Astrocyte of the hippocampus (primary cell): Measurements from ENCODE around the gene KAT7.
"Not testable (repeated sequence)": the region's sequence is repeated elsewhere in the genome, so short reads cannot be mapped to it uniquely, and the experiment has no call there.

Experiments
- DNase-seq: peaks from one replicate; pipeline ENCODE4 v3.0.0; 2011; ENCODE audit warnings: low read depth, low spot score

KAT7 gene

DNA sequence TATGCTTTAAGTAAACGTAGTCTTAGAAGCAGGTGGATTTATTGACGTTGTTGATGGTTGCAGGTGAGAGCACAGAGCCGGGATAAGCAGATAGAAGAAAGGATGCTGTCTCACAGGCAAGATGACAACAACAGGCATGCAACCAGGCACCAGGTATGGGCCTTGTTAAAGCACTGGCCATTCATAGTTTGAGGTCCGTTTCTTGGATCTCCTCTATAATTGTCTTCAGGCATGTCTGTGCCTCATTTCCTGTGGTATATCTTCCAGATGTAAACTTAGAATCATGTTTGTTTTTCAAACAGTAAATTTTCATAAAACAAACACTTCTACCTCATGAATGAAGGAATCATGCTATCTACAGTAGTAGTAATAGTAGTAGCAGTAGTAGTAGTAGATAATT is 20.6 kb downstream of the KAT7 start:
- DNase-seq, result no peak

DNA sequence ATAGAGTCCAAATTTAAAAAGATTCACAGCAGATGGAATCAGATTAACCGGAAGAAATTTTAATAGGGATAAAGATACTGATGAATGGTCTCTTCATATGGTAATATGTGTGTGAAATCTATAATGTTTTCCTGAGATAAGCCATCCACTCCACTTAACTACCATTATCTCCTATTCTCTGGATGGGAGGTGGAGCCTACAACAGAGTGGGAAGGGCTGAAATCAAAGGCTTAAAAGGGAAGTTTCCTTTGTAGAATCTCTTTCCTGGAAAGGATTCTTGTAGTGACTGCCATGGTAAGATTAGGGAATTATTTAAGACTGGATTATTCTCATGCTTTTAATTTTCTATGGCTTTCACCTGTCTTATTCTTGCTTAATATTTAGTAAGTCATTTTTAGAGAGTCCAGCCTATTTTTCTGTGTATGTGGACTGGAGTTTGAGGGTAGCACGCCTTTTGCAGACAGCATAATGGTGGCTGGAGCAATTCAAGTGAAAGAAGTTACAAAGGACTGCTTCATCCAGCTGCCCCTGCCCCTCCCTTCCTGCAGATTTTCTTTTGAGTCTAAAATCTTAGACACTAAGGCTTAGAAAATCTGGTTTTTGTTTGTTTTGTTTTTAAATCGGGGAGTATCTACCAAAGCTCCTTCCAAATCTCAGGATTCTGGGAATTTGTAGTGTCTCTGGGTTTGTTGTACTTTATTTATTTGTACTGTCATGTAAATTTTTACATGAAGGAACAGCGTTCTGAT is 26.5 kb downstream of the KAT7 start:
- DNase-seq, result no peak

DNA sequence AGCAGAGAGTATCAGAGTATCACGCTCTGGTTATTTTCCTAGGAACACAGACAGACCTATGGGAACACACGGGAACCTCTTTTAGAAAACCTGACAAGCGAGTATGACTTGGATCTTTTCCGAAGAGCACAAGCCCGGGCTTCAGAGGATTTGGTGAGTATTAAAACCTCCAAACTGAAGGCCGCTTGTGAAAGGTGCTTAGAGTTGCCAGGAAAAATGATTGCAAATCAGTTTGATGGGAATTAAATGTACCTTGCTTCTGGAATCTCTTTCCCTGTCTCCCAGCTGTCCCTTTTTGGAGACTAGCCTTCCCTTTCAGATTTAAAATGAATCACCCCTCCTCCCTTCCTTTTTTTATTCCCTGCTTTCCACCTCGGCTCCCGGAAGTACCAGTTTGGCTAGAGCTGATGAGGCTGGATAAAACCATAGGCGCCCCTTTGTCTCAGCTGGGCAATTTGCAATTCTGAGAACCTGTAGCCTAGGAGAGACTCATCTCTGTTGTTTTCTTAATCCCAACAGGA is 27.3 kb downstream of the KAT7 start:
- peak; percentile 60 for DNase-seq

DNA sequence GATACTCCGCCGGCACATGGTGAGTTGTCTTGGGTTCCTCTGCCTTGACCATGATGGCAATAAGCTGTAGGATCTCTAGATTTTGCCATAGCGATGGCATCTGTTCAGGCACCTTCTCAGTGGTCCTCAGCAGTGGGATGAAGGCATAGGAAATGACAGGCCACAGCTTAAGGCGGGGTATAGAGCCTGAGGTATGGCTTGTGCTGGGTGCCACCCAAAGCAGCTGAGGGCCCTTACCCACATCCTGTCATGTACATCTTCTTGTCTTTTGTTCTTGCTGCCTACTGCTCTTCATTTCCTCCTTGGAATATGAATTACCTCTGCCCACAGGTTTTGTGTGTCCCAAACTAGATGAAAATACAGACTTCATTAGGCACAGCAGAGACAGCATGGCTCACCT is 29.5 kb downstream of the KAT7 start:
- DNase-seq, result no peak

DNA sequence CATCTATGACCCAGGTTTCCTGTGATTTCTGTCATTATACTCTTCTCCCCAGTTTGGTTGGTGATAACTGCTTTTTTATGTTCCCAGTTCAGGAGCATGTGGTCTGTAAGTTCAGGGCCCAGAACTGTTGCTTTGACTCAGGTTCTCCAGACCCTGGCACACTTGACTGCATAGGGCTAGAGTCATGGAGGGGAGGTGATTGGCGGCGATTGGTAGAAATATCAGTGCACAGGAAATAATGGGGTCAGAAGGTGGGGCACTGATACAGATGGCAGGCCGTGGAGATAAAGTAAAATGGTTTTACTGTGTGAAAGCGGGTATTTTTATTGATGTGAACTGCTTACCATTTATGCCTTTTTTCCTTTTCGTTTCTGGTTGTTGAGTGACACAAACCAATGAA is 30.7 kb downstream of the KAT7 start:
- DNase-seq, result no peak

DNA sequence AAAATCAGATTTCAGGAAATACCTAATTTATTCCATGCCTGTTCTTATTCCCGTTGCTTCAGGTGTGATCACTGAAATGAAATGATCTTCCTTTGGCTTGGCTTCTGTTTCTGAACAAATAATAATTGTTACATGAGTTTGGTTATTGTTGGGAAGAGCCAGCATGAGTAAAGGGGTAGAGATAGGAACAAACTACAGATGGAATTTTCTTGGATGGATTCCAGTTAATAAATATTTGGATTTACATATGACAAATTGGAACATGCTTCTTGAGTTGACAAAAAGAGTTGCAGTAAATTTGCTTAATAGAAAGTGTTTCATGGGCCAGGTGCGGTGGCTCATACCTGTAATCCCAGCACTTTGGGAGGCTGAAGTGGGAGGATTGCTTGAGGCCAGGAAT is 31.2 kb downstream of the KAT7 start:
- DNase-seq, result no peak

DNA sequence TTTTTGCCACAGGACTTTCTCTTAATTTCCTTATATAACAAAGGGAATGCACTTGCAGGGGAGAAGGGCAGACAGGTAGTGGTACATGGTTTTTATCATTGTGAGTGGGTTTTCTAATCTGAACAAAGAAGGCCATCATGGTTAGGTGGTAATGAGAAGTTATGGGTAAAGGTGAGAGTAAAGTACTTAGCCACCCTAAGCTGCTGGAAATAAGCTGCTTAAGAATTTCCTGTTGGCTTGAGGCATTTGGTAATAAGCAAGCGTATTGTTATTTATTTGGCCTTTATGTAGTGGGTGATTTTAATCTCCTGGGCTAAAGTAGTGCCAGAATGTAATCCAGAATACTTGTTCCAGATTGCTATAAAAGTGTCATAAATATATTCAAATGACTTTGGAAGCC is 32.3 kb downstream of the KAT7 start:
- DNase-seq, result no peak

DNA sequence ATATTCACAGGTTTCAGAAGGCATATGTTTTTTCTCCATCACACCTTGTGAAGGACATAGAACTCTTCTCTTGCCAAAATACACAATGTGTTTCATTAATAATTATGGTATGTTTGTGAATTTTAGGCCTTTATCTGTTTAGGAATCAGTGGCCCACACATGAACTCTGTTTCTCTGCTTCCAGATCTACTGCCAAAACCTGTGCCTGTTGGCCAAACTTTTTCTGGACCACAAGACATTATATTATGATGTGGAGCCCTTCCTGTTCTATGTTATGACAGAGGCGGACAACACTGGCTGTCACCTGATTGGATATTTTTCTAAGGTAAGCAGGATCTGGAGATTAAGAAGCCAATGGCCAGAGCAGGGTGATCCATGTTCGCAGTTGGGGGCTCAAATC is 33.0 kb downstream of the KAT7 start:
- DNase-seq, result no peak

DNA sequence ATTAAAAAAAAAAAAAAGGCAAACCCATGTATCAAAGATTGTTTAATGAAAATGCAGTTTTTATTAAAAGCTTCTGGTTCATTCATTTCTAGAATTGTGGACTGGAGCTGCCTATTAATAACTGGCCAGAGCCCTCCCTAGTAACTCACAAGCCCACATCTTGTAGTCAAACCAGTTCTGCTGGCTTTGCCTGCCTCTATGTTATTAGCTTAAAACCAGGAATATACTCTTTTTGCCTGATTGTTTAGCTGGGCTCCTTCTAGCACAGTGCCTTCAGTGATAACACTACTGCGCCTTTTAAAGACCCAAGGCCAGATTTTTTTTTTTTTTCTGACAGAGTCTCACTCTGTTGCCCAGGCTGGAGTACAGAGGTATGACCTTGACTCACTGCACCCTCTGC is 33.4 kb downstream of the KAT7 start:
- DNase-seq, result no peak

DNA sequence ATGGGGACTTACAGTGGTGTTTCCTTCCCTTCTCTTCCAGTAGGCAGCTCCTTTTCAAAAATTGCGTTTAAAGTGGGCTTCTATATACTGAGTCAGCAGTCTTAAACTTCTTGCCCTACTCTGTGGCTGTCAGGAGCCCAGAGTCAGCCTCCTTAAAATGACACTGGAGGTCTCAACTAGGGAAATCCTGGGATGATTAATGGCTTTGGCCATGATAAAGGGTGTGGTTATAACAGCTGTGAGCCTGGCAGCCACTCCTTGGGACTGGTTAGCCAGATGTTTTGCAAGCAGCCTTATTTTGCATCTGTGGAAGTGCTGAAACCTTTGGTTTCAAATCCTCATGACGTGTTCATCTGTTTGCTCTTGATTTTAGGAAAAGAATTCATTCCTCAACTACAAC is 34.3 kb downstream of the KAT7 start:
- DNase-seq, result no peak

DNA sequence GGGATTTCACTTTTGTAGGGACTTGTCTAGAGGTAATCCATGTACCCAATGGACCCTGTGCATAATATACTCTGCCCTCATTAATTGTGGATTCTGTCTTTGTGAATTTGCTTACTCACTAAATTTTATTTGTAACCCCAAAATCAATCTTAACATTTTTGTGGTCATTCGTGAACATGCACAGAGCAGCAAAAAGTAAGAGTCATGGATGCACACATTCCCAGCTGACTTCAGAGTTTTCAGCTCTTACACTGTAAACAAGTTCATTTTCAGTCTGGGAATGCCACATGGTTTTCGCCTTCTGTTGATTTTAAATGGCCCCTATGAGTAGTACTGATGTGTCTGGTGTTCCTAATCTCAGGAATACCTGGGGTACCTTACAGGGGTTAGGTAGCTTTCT is 35.1 kb downstream of the KAT7 start:
- DNase-seq, result peak; percentile 66

DNA sequence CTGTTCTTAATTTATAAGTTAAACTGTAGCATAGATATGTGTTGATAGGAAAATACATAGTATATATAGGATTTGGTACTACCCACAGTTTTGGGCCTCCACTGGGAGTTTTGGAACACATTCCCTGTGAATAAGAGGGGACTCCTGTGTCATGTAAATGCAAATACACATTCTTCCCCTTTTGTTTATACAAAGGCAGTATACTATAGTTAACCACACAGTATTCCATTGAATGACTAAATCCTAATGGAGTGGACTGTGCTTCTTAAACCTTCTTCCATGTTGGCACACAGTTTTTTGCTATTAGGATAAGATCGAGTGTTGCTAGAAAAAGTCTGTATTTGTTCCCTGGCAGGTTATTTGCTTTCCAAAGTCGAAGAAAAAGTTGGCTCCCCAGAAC is 37.2 kb downstream of the KAT7 start:
- no peak for DNase-seq

DNA sequence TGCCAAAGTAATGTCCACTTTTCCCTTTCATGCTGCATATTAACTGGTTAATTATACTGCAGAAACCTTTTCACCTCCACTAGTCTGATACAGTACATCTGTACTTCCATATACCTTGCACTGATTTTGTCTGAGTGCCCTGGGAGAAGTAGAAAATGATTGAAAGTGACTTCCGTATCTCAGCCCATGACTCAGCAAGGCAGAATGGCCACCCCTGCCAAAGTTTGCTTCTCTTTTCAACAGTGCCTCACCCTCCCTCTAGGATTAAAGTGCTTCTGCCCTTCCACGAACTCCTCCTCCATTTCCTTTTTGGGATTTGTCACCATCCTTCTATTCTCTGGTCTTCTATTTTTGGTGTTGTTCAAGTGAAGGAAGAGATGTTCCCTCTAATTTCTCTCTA is 39.8 kb downstream of the KAT7 start:
- DNase-seq, result not testable (repeated sequence)

DNA sequence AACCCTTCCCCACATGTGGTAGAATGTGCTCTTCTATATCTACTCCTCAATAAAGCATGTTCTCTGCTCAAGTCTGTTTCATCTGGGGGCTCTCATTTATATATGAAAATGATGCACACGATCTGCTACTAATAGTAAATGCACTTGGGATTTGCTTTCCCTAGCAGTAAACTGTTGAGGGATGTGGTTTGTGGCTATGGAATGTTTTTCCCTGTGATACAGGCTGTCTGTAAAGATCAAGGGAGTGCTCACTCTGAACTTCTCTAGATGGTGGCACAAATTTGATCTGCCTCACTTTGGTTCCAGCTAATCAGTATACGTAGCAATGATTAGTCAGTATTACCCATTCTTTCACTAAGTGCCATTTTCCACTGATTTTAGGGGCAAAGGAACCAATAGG is 40.5 kb downstream of the KAT7 start:
- DNase-seq, result peak; percentile 39

DNA sequence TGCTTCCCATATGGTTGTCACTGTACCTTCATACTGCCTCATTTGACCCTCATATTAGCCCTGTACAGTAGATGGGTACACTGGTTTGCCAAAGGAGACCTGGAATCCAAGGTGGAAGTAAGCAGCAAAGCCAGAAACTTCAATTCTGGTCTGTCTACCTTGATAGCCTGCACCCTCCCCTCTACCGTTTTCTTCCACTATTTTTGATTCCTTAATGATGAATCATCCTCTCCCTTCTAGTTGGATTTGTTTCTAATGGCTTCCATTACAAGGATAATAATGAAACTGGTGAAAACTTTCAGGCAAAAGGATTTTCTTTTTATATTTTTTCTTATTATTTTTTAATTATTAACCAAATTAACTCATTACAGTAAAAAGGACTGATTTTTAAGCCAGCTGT is 42.1 kb downstream of the KAT7 start:
- peak; percentile 45 for DNase-seq

DNA sequence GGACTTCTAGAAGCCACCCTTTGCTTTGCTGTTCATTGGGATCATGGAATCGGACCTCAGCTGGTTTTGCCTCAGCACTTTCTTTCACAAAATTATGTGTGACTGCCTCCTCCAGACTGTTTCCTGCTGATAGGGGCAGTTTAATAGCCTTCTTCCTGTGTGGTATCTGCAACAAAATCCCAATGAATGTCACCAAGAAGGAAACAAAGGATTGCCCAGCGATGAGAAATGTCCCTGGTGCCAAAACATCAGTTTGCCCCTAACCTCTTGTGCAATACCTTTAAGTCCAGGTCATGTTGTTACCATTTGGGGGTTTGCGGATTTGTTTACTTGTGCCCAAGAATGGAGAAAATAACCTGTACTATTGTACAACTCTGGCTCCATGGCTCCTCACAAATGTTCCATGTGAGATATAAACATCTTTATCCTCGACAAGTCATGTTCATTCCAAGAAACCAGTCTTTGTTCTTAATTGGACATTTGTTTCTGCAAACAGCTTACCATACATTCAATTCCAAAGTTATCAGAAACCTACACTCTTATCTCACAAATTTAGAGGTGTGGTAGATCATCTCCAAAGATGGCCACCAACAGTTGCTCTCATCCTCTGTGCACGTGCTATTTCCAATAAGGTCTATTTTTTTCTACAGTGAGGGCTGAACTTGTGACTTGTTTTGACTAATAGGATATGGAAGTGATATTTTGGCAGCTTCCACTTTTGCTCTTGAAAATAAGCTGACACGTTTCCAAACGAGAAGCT is 44.5 kb downstream of the KAT7 start:
- DNase-seq, result no peak

DNA sequence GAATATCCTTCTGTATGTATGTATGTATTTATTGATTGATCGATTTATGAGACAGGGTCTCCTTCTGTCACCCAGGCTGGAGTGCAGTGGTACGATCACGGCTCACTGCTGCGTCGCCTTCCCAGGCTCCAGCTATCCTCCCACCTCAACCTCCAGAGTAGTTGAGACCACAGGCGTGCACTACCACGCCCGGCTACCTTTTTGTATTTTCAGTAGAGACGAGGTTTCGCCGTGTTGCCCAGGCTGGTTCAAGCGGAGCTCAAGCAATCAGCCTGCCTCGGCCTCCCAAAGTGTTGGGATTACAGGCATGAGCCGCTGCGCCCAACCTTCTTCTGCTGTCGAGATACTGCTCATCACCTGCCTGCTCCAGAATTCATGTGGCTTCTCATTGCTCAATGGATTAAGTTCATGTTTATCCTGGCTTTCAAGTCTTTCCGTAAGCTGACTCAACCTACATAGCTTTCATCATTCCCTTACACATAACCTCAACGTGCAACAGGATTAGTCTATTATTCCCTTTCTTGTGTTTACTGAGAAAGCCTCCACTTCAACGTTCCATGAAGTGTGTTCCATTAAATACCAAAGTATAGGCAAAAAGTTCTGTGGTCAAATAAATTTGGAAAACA is 45.8 kb downstream of the KAT7 start:
- DNase-seq, result peak; percentile 60

DNA sequence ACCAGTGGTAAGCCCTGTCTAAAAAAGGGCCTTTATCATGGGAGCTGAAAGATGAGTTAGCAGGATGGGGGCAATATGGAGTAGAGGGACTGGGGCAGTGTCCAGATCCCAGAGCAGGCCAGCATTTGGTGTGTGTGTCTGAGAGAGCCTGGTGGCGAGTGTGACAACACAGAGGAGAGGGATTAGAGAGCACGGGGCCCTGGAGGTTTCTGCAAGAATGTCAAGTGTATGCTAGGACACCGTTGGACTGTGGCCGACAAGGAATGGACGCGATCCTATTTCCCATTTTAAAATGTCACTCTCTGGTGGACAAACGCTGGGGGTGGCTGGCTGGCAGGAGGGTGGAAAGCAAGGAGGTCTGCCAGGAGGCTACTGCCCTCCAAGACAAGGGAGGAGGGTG is 47.0 kb downstream of the KAT7 start:
- DNase-seq, result no peak

DNA sequence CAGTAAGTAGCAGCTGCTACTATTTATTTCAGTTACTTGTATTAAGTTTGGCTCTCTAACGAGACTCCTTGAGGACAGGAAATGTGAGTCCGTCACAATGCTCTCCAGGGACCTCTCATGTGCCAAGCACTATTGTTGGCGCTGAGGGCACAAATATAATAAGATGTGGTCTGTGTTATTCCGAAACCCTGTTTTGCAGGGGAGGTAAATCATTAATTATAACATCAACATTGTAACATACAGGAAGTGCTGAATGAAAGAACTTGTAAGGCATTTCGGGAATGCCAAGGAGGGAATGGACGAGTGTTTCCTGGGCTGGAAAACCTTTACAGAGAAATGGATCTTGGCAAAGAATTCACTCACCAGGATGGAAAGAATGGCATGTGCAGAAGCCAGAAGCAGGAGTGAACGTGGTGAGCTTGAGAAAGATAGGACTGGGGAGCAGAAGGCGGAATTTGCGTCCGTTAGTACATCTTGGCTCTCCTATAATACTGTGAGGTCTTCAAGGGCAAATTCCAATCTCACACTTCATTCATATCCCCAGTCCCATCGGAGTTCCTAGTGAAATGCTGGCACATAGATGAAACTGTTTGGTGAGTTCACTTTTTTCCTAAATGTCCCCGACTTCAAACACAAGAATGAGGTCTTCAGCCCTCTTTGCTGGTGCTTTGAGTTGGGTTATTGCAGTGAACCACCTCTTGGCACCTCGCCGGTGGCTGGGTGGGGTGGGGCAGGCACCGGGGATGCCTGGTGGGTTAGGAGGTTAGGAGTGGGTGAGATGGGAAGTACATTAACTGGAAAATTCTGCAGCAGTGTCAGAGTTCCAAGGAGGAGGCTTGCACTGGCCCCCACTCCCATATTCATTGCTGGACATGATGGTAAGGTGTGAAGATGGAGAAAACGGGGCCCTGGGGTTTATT is 47.9 kb downstream of the KAT7 start:
- DNase-seq, result peak; percentile 88

DNA sequence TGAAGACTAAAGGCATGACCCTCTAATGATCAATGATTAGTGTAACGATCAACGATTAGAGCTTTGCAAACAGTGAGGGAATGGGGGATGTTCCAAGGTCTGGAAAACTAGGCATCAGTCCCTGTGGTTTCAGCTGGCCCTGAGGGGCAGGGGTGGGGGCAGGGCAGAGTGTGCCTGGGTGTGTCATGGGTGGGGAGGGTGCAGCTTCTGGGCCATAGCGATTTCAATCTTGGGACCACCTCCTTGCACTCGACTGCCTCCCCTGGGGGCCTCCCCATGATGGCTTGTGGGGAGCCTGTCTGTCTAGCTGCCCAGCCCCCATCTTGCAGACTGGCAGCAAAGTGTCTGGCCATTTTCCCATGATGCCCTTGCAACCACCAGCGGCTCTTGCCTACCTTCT is 51.0 kb downstream of the KAT7 start:
- DNase-seq, result no peak

DNA sequence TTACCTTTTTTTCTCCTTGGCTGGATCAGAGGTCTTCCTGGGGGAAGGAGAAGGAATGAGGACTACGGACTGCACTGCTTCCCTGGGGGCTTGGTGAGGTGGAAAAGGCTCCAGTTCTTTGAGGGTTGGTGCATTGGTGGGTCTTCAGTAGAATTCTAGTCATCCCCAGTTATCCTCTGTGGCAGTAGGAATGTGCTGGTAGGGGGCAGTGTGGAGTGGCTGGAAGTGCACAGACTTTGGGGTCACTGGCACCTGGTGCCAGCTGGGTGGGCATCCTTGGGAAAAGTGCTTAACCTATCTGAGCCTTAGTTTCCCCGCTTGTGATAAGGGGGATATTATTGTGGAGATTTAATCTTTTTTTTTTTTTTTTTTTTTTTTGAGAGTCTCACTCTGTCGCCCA is 53.1 kb downstream of the KAT7 start:
- DNase-seq, result no peak

DNA sequence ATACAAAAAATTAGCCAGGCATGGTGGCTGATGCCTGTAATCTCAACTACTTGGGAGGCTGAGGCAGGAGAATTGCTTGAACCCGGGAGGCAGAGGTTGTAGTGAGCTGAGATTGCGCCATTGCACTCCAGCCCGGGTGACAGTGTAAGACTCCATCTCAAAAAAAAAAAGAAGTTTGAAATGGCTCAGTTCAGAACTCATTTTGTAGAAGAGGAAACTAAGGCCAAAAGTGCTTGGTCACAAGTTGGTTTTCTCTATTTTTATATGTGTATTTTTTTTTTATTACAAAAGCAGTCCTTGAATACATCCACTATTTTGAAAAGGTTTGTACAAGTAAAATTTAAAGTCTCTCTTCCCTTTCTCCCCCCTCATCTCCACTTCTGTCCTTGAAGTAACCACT is 53.9 kb downstream of the KAT7 start:
- DNase-seq, result no peak
